Keratinocyte (primary cell): ENCODE results near the gene EVC.

Experiments used
- CTCF ChIP-seq, 3 experiments: IDR thresholded peaks in 1 of 3; conservative IDR thresholded peaks in 1 of 3; optimal IDR thresholded peaks in 1 of 3; 2 replicates in 2 of 3; 3 replicates in 1 of 3; pipeline versions ENCODE3 to v1.5.1; 2011; ENCODE audit warnings: low read length in 3 of 3, mild to moderate bottlenecking in 3 of 3, moderate library complexity in 2 of 3, control low read depth in 1 of 3, inconsistent platforms in 1 of 3; ENCODE audit not compliant: insufficient read depth in 2 of 3; ENCODE audit errors: extremely low read depth in 1 of 3
- EZH2 ChIP-seq: IDR thresholded peaks from one replicate; pipeline ENCODE4 v1.6.1; 2012; ENCODE audit warnings: inconsistent platforms, mild to moderate bottlenecking, low read length, moderate library complexity

GRCh38 chr4:5683566-5683965, 27.4 kb upstream of the EVC start:
- TF ChIP-seq CTCF (optimal IDR thresholded peaks at IDR 0.05 in 1 of 3, IDR thresholded peaks at IDR 0.05 in 1 of 3, conservative IDR thresholded peaks at IDR 0.05 in 1 of 3; ENCODE audit: extremely low read depth in 1 of 3, insufficient read depth in 2 of 3, low read length in 3 of 3) (no peak), EZH2 (no peak)
